Duodenal mucosa (tissue), 2 donors: Measurements from ENCODE around the gene NTF3.

Experiments
- H3K27ac ChIP-seq: one replicate; pipeline ENCODE4 v1.7.0; 2013; ENCODE audit warnings: low read depth, low read length
- H3K27me3 ChIP-seq, 2 donors: one replicate each; pipeline ENCODE4 v1.7.0; 2013; ENCODE audit warnings: low read length in 2 of 2, control low read depth in 1 of 2; ENCODE audit not compliant: insufficient read depth in 2 of 2, control insufficient read depth in 1 of 2
- H3K36me3 ChIP-seq, 2 donors: one replicate each; pipeline ENCODE4 v1.7.0; 2013; ENCODE audit warnings: low read length in 2 of 2, control low read depth in 1 of 2; ENCODE audit not compliant: insufficient read depth in 2 of 2, control insufficient read depth in 1 of 2
- H3K4me1 ChIP-seq, 2 donors: one replicate each; pipeline ENCODE4 v1.7.0; 2013; ENCODE audit warnings: low read length in 2 of 2, control low read depth in 1 of 2; ENCODE audit not compliant: insufficient read depth in 2 of 2, control insufficient read depth in 1 of 2
- H3K4me3 ChIP-seq, 2 donors: one replicate each; pipeline ENCODE4 v1.7.0; 2013; ENCODE audit warnings: low read length in 2 of 2, low read depth in 1 of 2
- H3K9ac ChIP-seq, 2 donors: one replicate each; pipeline ENCODE4 v1.7.0; 2013; ENCODE audit warnings: low read length in 2 of 2, low read depth in 1 of 2
- H3K9me3 ChIP-seq, 2 donors: one replicate each; pipeline ENCODE4 v1.7.0; 2013; ENCODE audit warnings: low read length in 2 of 2, control low read depth in 1 of 2; ENCODE audit not compliant: control insufficient read depth in 1 of 2

Gene NTF3

DNA sequence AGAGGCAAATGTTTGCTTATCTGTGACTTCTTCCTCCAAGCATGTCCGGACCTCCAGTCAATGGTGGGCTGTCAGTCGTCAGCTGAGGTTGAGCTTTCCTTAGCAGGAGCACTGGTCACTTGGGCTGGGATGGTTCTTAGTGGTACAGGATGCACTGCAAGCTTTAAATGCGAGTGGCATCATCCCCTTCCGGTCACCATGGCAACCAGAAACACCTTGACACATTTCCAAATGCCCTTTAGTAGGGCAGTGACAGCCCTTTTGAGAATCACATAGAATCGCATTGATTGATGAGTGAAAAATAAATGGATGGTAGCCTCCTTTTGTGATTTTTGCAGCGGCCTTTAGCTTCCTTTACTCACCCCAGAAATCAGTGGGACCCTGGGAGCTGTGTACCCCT lies 24.1 kb downstream of the NTF3 start:
- Histone ChIP-seq H3K36me3 (no peaks in the 10 kb centered on the region), H3K9ac (no peak overlapping the region), H3K27me3 (no peaks in the 10 kb centered on the region), H3K9me3 (no peaks in the 10 kb centered on the region), H3K4me3 (no peak overlapping the region), H3K4me1 (peaks cover 26 to 31% of the 10 kb centered on the region in 2 donors), H3K27ac (no peak overlapping the region)

- Histone ChIP-seq H3K27me3 (no peaks in the 10 kb centered on the region), H3K27ac (no peak overlapping the region), H3K4me1 (peaks cover 26 to 31% of the 10 kb centered on the region in 2 donors), H3K9ac (no peak overlapping the region), H3K9me3 (no peaks in the 10 kb centered on the region), H3K36me3 (no peaks in the 10 kb centered on the region), H3K4me3 (no peak overlapping the region)
Observed at GRCh38 chr12:5456906-5457305, 25.0 kb downstream of the NTF3 start.

GRCh38 chr12:5458229-5459050 lies 26.5 kb downstream of the NTF3 start:
- no peak overlapping the region for H3K4me3 ChIP-seq
- no peaks in the 10 kb centered on the region for H3K36me3 ChIP-seq
- H3K27me3 ChIP-seq = no peaks in the 10 kb centered on the region
- H3K4me1 ChIP-seq = peaks cover 23% of the 10 kb centered on the region in 2 donors
- no peak overlapping the region for H3K27ac ChIP-seq
- H3K9ac ChIP-seq = no peak overlapping the region
- no peaks in the 10 kb centered on the region for H3K9me3 ChIP-seq

GRCh38 chr12:5459051-5459782 lies 27.3 kb downstream of the NTF3 start:
- Histone ChIP-seq H3K27ac (no peak overlapping the region), H3K36me3 (no peaks in the 10 kb centered on the region), H3K9me3 (no peaks in the 10 kb centered on the region), H3K4me1 (peaks cover 19 to 20% of the 10 kb centered on the region in 2 donors), H3K9ac (no peak overlapping the region), H3K27me3 (no peaks in the 10 kb centered on the region), H3K4me3 (no peak overlapping the region)

- H3K27ac ChIP-seq = no peak overlapping the region
- no peaks in the 10 kb centered on the region for H3K27me3 ChIP-seq
- H3K9ac ChIP-seq = no peak overlapping the region
- no peak overlapping the region for H3K4me3 ChIP-seq
- no peaks in the 10 kb centered on the region for H3K36me3 ChIP-seq
- H3K4me1 ChIP-seq = peaks cover 19 to 20% of the 10 kb centered on the region in 2 donors
- no peaks in the 10 kb centered on the region for H3K9me3 ChIP-seq
Observed at GRCh38 chr12:5460817-5461216, 28.9 kb downstream of the NTF3 start.

DNA sequence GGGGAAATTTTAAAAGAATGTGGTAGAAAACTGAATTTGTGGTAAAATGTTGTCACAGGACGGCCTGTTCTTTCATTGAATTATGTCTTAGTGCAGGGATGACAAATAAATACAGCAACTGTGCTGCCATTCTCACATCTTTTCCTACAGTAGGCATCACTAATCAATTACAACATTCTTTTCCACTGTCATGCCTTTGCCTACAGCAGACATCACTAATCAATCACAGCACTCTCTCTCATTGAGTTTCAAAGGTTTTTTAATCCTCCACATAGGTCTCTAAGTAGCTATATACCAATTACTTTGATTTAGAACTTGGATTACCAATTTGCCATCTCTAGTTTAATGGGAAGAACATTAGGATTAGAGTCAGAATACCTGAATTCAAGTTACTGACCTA lies 30.1 kb downstream of the NTF3 start:
- H3K4me3 ChIP-seq = no peak overlapping the region
- peaks cover 15 to 17% of the 10 kb centered on the region in 2 donors for H3K4me1 ChIP-seq
- no peaks in the 10 kb centered on the region for H3K9me3 ChIP-seq
- H3K9ac ChIP-seq = no peak overlapping the region
- H3K27me3 ChIP-seq = no peaks in the 10 kb centered on the region
- no peaks in the 10 kb centered on the region for H3K36me3 ChIP-seq
- H3K27ac ChIP-seq = no peak overlapping the region

GRCh38 chr12:5464096-5464495 lies 32.2 kb downstream of the NTF3 start:
- Histone ChIP-seq H3K36me3 (no peaks in the 10 kb centered on the region), H3K4me1 (no peaks in the 10 kb centered on the region), H3K9me3 (no peaks in the 10 kb centered on the region), H3K9ac (no peak overlapping the region), H3K4me3 (no peak overlapping the region), H3K27ac (no peak overlapping the region), H3K27me3 (peaks cover 0 to 2% of the 10 kb centered on the region in 2 donors)

- Histone ChIP-seq H3K9ac (no peak overlapping the region), H3K4me3 (no peak overlapping the region), H3K36me3 (peaks cover 0 to 2% of the 10 kb centered on the region in 2 donors), H3K27ac (no peak overlapping the region), H3K4me1 (no peaks in the 10 kb centered on the region), H3K9me3 (no peaks in the 10 kb centered on the region), H3K27me3 (peaks cover 0 to 2% of the 10 kb centered on the region in 2 donors)
Observed at GRCh38 chr12:5465384-5465783, 33.5 kb downstream of the NTF3 start.

- Histone ChIP-seq H3K36me3 (peaks cover 0 to 4% of the 10 kb centered on the region in 2 donors), H3K9ac (no peak overlapping the region), H3K27ac (no peak overlapping the region), H3K9me3 (no peaks in the 10 kb centered on the region), H3K4me3 (no peak overlapping the region), H3K27me3 (peaks cover 0 to 2% of the 10 kb centered on the region in 2 donors), H3K4me1 (no peaks in the 10 kb centered on the region)
Observed at GRCh38 chr12:5466521-5466960, 34.6 kb downstream of the NTF3 start.

DNA sequence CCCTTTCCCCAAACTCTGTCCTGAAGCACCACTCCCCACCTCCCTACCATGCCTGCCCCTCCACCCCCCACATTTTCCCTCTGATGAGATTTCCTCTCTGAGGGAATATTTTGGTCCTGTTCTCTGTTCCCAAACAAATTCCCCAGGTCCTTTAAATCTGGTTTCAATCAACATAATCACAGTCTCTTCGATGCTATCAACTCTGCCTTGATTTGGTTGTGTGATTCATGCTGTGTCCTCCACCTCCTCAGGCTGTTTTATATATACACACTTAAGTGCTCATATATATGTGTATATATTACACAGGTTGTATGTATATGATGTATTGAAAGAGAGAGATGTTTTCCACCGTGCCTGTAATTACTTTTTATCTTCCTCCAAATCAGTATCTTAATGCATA lies 36.0 kb downstream of the NTF3 start:
- H3K9ac ChIP-seq = no peak overlapping the region
- no peak overlapping the region for H3K4me3 ChIP-seq
- H3K27ac ChIP-seq = no peak overlapping the region
- H3K36me3 ChIP-seq = peaks cover 0 to 4% of the 10 kb centered on the region in 2 donors
- no peaks in the 10 kb centered on the region for H3K4me1 ChIP-seq
- peaks cover 0 to 2% of the 10 kb centered on the region in 2 donors for H3K27me3 ChIP-seq
- H3K9me3 ChIP-seq = no peaks in the 10 kb centered on the region
